RPMI7951 (cell line): ENCODE results near the gene AAR2. TPM values are rescaled to one million over a fixed set of nuclear protein-coding genes. Genes with fewer than 3 reads are reported as not detected.

ENCODE experiments used
- DNase-seq: peaks from one replicate; pipeline ENCODE4 v3.0.0-alpha.2; 2012; ENCODE audit warnings: low read depth
- total RNA-seq: library from RNA; depleted of rRNA; stranded (reverse); fragments of >200 nt; shearing (Covaris generic); gene quantifications from 2 replicates; pipeline ENCODE4 v1.2.3, GENCODE V29; 2014; rRNA removed

AAR2 gene
- total RNA-seq, 1 experiment from 2014 or later, result 43.3 TPM

DNA sequence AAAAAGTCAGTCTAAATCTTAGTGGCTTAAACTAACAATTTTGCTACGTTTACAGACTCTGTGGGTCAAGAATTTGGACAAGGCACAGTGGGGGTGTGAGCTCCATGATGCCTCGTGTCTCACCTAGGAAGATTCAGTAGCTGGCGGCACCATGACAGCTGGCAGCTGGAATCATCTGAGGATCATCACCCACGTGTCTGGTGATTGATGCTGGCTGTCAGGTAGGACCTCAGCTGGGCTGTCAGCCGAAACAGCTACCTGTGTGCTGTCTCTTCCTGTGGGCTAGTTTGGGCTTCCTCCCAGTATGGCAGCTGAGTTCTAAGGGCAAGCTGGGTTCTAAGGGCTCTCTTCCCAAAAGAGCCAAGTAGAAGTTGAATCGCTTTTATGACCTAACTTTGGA, 43.5 kb downstream of the AAR2 start:
- DNase-seq, result no peak

DNA sequence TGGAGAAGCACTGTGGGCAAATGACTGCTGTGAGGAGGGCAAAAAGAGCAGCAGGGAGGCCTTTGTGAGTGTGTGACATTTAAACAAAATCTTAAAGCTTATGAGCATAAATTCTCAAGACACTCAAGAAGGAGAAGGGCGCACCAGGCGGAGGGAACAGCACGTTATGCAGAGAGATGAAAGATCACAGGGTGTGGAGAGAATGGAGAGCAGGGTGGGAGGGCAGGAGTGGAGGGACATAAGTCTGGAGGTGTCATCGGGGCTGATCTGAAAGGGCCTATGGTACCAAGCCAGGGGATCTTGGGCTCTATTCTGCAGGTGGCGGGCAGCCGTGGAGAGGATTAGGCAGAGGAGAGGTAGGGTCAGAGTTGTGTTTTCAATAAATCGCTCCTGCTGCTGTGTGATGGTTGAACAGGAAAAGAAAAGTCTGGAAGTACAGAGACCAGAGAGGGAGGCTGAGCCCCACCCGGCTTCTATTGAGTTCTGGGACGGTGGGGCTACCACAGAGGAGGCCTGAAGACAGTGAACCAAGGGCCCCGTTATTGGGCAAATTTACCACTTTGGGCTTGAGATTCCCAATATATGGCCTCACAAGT, 45.6 kb downstream of the AAR2 start:
- DNase-seq, result no peak

GRCh38 chr20:36284751-36285150, 48.5 kb downstream of the AAR2 start:
- DNase-seq, result no peak

DNA sequence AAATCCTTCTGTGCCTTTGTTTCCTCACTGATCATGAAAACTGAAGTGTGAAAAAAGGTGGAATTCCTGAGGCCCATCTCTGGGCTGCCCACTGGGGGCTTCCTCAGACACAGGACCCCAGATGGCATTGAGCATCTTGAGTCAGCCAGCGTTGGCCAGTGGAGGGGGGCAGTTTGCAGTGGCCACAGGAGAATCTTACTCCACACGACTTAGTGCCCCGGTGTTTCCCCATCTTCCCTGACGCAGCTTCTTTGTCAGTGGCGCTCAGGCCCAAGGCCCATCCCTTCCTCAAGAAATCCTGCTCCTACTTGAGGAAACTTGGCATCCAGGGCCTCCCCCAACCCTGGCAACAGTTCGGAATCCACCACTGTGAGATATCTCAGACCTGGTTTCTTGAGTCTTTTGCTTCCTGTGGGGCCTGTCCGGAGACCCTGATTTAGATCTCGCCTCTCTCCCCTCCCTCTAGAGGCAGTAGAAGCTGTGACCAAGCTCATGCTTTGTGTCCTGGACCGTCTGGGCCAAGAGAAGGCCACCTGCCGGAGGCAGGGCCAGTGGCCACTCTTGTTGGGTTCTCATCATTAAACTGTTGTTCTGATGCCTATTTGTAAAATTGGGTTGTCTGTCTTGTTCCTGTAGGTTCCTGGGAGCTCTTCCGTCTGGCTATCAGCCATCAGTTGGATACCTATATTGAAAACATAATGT, 49.6 kb downstream of the AAR2 start:
- no peak for DNase-seq

- DNase-seq, result no peak
These were observed 61.4 kb downstream of the AAR2 start for GRCh38 chr20:36297656-36298055.

GRCh38 chr20:36298061-36298460, 61.8 kb downstream of the AAR2 start:
- no peak for DNase-seq

DNA sequence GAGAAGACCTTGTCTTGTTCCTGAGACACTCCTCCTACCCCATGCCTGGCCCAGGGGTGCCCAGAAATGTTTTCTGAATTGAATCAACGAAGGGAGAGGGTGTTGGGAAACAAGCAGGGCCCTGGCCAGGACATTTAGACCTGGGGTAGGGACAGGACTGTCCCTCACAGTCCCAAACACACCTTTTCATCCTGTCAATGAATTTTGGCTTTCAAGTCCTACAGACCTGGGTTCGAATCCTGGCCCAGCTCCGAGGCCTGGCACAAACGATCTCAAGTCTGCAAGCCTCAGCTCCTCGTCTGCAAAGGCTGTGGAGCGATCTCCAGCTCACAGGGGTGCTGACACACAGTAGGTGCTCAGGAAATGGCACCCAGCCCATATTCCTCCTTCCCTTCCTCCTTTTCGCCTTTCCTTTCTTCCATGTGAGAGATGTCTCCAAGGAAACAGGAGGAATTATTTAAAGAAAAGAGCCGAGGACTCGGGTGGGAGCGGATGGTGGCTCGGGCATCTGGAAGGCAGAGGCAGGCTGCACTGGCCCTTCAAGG, 62.6 kb downstream of the AAR2 start:
- DNase-seq, result no peak

DNA sequence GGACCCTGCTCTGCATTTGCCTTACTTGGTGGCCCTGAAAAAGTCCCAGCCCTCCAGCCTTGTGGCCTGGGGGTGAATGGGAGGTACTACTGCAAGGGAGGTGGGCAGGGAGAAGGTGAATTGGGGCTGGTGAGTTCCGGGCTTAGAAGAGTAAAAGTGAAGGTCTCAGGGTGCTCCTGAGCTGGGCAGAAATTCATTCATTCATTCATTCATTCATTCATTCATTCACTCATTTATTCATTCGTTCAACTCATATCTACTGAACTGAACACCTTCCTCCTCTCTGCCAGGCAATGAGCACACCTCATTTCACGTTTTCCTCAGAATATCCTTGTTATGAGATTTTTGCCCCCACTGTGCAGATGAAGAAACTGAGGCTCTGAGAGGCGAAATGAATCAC, 63.2 kb downstream of the AAR2 start:
- no peak for DNase-seq

DNA sequence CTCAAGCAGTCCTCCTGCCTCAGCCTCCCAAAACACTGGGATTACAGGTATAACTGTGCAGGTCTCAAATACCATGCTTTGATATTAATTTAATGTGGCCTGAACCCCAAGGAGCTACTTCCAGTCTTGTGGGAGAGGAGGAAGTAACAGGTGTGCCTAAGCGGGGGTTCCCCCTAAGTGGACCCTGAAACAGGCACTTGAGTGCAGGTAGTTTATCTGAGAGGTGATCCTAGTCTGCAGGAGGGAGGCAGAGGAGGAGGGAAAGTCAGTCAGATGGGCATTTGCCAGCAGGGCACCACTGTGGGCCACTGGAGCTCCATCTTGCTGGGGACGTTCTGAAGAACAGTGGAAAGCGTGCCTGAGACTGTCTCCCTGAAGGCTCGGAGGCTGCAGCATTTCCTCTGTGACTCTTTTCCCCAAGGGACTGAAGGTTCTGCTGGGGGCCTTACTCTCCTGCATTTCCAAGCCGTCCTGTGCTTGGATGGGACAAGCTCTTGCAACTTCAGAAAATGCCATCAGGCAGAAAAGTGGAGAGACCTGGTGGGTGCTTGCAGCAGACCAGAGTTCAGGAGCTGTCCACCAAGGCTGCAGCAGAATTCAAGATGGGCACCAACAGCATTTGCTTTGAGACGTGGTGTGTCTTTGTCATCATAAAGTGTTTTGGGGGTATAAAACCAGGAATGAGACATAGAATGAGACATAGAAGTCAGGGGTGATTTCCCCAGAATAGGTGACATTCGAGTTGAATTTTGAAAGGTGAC, 65.3 kb downstream of the AAR2 start:
- DNase-seq, result no peak

DNA sequence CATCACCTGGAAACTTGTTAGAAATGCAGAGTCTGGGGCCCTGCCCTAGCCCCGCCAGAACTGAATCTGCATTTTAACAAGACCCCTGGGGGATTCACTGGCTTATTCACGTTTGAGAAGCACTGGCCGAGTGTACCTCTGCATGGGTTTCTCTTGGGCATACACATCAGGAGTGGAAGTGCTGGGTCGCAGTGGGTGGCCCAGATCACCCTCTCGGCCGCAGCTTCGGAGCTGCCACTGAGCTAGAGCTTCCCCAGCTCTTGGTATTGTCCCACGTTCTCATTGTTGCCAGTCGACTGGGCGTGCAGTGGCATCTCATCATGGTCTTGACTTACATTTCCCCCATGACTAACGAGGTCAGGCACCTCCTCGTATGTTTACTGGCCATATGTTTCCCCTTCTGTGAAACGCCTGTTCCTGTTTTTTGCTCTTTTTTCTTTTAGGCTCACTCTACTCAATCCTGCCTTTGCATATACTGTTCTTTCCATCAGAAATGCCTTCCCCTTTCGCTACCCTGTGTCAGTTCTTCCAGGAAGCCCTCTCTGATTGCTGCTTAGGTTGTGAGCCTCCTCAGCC, 66.8 kb downstream of the AAR2 start:
- no peak for DNase-seq

DNA sequence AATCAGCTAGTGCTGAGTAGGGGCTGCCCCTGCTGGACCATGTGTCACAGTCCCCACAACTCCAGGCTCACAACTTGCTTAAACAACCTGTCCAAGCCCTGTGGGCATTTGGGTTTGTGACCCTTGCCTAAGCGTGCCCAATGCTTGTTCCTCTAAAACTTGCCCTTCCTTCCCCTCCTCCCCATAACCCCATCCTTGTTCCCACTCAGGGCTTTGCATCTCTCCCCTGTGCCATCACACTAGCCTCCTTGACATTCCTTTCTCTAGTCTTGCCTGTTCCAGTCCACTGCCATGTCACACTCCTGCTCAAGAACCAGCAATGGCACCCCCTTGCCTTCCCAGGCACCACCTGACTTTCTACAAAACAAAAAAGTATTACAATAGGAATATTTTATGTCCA, 67.6 kb downstream of the AAR2 start:
- DNase-seq, result no peak

- DNase-seq, result no peak
These were observed 68.7 kb downstream of the AAR2 start for GRCh38 chr20:36304786-36305495.

DNA sequence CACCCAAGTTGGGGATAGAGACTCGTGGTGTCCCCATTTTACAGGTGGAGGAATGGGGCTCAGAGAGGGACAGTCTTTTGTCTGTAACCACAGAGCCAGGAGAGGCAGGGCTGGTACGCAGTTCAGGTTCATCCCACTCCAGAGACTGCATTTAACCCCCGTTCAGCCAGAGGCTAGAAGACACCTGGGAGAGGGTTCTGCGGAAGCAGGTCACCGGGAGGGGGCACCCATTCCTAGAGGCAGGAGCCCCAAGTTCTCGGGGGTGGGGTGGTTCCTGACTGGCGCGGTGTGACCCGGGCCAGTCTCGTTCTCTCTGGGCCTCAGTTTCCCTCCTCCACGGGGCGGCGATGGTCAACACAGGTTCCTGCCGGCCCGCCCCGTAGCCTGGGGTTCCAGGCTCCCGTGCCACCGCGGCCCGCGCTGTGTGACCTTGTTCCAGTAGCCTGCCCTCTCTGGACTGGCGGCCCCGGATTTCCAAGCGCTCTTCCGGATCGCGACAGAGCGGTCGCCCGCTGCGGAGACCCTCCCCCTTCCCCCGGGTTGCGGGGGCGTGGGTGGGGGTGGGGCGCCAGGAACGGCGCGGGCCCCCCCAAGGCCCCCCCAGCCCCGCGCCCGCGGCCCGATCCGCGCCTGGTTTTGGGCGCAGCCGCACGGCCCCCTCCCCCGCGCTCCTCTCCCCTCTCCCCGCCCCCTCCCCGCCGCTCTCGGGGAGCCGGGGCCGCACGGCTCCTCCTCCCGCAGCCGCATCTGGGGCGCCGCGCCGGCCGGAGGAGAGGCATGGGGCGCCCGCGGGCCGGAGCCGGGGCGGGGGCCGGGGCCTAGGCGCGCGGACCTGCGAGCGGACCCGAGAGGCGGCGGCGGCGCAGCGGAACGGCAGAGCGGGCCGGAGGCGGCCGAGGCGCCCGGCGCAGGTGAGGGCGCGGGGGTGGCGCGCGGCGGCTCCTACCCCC, 69.6 kb downstream of the AAR2 start, which contains the start of gene DLGAP4:
TSS of gene DLGAP4 (plus strand) at position 738 of the 950 bp plus-strand sequence. CDS start 125,379 bp downstream, outside the sequence.
- DNase-seq, result no peak

Other genes with a start within 250 kb of the AAR2 start
- gene EPB41L1, start 81.7 kb upstream of the AAR2 start, total RNA-seq, result 5.6 and 8.8 TPM in 2 replicates
- 18.3 and 24.2 TPM in 2 replicates for gene DLGAP4, start 69.9 kb downstream of the AAR2 start, total RNA-seq